Activated T-cell treated with anti-CD3 and anti-CD28 coated beads for 4 hours (primary cell): ENCODE measurements around the gene RNF112.

ENCODE experiments used
- DNase-seq: peaks from one replicate; pipeline ENCODE4 v3.0.0-alpha.2; 2020

Gene RNF112

GRCh38 chr17:19375732-19376131 is 35.3 kb upstream of the RNF112 start:
- no peak for DNase-seq

- DNase-seq: no peak
Measured at GRCh38 chr17:19376811-19377210, 34.2 kb upstream of the RNF112 start.

GRCh38 chr17:19377602-19378415 is 33.2 kb upstream of the RNF112 start:
- DNase-seq: peak; percentile 81

- DNase-seq: no peak
Measured at GRCh38 chr17:19378416-19379360, 32.3 kb upstream of the RNF112 start, which contains the start of gene MAPK7. Gene MAPK7, plus strand, starts transcription at chr17:19378498. Its CDS starts 403 bp downstream, at chr17:19378901.

- DNase-seq: no peak
Measured at GRCh38 chr17:19379361-19380065, 31.5 kb upstream of the RNF112 start.

GRCh38 chr17:19380481-19381301 is 30.3 kb upstream of the RNF112 start:
- DNase-seq: no peak

- no peak for DNase-seq
Measured at GRCh38 chr17:19381361-19381740, 29.7 kb upstream of the RNF112 start.

GRCh38 chr17:19381741-19382444 is 29.1 kb upstream of the RNF112 start:
- no peak for DNase-seq

GRCh38 chr17:19382531-19383444 is 28.2 kb upstream of the RNF112 start:
- DNase-seq: no peak

- no peak for DNase-seq
Measured at GRCh38 chr17:19383681-19384470, 27.2 kb upstream of the RNF112 start.

GRCh38 chr17:19384723-19385391 is 26.2 kb upstream of the RNF112 start:
- DNase-seq: no peak

- DNase-seq: no peak
Measured at GRCh38 chr17:19385521-19385983, 25.5 kb upstream of the RNF112 start.

GRCh38 chr17:19386051-19386929 is 24.7 kb upstream of the RNF112 start:
- DNase-seq: no peak

GRCh38 chr17:19386974-19387920 is 23.8 kb upstream of the RNF112 start, which contains the start of gene MFAP4:
Gene MFAP4, minus strand, starts transcription at chr17:19387190. Its CDS starts 35 bp downstream, at chr17:19387155.
- DNase-seq: no peak

GRCh38 chr17:19387921-19388521 is 23.0 kb upstream of the RNF112 start:
- no peak for DNase-seq
